ENCODE measurements around the gene SNAI3.
A peak's percentile ranks its signal among the peaks of the same experiment; 100 is the strongest.
"Not testable (repeated sequence)": the region's sequence is repeated elsewhere in the genome, so short reads cannot be mapped to it uniquely, and the experiment has no call there.

SNAI3 gene

DNA sequence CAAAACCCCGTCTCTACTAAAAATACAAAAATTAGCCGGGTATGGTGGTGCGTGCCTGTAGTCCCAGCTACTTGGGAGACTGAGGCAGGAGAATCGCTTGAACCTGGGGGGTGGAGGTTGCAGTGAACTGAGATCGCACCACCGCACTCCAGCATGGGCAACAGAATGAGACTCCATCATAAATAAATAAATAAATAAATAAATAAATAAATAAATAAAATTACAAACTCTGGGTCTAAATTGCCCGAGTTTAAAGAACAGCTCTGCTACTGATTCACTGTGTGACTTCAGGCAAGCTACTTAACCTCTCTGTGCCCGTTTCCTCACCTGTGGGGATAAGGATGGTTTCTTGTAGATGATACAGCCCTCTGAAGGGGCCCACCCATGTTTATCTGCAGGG is 16.8 kb downstream of the SNAI3 start:
- DNase-seq (ENCODE audit: low spot score) = not testable (repeated sequence)

DNA sequence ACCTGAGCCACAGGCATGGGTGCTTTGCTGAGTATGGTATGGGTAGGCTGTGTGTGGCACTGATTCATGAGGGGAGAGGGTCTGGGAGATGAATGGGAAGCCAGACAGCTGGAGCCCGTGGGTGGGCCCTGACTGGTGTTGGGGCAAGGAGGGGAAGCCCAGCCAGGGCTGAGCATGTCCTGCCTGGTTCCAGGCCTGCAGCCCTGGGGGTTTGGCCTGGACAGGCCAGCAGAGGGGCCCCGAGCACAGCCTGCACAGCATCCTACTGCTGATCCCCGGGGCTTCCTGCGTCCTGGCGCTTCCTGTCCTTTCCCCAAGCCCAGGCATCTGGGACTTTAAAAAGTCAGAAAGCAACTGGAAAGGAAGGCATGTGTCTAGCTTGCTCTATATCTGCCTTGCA is 18.8 kb downstream of the SNAI3 start:
- DNase-seq (ENCODE audit: low spot score) = no peak

DNA sequence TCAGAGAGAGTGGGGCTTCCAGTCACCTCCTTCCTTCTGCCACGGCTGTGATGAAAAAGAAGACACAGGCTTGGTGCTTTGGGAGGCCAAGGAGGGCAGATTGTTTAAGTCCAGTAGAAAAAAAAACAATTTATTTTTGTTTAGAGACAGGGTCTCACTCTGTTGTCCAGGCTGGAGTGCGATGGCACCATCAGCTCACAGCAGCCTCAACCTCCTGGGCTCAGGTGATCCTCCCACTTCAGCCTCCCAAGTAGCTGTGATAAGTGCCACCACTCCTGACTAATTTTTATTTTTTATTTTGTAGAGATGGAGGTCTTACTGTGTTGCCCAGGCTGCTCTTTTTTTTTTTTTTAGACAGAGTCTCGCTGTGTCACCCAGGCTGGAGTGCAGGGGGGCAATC is 20.7 kb downstream of the SNAI3 start:
- no peak for DNase-seq (ENCODE audit: low spot score)

DNA sequence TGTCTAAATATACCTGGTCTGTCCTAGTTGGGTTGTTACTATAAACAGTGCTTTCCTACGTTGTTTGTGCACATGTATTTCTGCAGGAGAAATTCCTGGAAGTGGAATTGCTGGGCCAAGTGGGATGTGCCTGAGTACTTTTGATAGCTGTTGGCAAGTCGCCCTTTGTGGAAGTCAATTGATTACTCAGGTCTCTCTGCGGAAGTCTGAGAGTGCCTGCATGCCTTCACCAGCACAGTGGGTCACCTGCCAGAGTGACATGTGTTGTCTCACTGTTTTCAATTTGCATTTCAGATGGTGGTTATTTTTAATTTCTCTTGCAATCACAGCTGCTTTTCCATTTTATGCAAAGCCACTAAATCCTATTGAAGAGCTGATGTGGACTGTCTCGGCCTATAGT is 21.2 kb downstream of the SNAI3 start:
- DNase-seq (ENCODE audit: low spot score) = no peak

DNA sequence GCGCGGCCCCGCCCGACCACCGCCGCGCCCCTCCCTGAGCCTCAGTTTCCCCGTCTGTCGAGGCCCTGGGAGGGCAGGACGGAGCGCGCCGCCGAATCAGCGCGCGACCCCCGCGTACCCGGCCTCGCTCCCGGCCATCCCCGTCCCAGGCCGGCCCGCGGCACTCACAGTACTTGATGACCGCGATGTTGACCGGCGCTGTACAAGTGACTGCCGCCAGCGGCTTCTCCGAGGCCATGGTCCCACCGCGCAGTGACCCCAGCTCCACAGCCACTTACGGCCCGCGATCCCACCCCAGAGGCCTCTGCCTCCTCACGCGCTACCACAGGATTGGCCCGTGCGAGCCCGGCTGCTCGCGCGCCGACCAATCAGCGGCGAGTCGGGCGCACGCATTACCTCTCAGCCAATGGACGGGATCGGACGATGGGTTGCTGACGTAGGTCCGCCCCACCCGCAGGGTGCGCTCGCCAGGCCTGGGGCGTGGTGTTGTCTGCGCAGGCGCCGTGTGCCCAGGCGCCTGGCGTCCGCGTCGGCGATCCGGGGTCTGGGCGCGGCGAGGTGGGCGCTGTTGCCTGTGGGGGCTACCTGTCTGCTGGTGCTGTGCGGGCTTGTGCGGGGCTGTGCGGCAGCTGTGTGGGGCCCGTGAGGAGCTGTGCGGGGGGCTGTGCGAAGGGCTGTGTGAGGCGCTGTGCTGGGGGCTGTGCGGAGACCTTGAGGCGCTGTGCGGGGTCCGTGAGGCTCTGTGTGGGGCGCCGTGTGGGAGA is 23.3 kb downstream of the SNAI3 start, which contains the start of gene MVD:
MVD (minus strand) TSS at position 249 of the 764 bp plus-strand sequence; CDS start at position 238, 11 bp downstream.
- peak; percentile 97 for DNase-seq (ENCODE audit: low spot score)

DNA sequence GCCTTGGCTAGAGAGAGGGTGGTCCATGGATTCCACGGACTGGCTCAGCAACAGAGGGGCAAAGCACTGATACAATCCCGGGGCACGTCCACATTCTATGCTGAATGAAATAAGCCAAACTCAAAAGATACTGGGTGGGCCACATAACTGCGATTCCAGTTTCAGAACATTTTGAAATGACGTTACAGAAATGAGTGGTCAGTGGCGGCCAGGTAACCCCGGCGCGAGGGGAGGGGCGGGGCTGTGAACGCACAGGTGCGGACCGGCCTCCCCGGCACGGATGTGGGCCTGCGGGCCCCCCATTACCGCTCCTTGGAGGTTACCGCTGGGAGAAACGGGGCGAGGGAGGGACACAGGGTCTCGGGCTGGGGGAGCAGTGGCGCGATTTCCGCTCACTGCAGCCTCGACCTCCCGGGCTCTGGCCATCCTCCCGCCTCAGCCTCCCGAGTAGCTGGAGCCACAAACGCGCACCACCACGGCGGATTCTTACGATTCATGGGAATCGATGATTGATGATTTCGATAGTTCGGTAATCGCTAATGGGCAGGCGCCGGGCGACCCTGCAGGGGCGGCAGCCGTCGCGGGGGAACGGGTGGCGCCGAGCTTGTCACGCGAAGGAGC is 24.0 kb downstream of the SNAI3 start:
- no peak for DNase-seq (ENCODE audit: low spot score)

DNA sequence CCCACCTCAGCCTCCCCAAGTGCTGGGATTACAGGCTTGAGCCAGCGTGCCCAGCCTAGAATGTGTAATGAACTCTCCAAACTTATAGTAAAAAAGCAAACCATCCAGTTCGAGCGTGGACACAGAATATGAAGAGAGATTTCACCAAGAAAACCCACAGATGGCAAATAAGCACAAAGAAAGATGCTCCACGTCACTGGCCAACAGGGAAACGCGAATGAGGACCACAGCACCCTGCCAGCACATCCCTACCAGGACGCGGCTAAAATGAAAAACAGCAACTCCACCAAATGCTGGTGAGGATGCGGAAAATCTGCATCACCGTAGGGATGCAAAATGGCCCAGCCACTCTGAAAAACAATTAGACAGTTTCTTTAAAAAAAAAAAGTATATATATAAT is 24.8 kb downstream of the SNAI3 start:
- no peak for DNase-seq (ENCODE audit: low spot score)

DNA sequence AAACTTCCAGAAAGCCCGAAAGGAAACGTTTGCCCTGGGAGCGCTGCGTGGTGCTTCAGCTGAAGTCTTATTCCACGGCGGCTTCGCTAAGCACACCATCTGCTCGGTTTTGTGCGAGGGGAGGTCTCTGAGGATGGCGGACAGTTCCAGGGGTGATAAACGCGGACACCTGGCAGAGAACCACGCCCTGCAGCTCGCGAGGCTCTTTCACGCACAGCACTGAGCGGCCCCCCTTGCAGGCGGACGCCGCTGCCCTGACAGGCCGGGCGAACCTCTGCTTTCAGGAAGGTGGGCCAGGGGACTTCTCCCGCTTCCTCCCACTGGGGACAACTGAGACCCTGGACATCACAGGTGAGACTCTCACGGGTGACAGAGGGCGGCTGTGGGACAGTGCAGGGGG is 27.1 kb downstream of the SNAI3 start:
- no peak for DNase-seq (ENCODE audit: low spot score)

DNA sequence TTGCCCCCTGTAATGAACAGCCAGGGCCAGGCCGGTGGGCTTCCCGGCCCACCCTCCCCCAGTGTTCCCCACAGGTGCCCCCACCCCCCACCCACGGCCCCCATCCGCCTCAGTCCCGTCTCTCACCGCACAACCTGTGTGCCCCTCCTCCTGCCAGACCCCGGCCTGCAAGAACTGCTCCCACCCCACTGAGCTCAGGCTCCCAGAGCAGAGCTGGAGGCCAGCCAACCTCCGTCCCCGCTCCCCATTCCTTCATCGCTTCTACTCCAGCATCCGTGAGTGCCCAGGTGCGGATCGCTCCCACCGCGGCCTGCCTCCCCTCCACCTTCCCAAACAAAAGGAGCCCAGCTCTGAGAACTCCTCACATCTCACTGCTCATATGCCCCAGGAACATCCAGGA is 27.6 kb downstream of the SNAI3 start:
- DNase-seq (ENCODE audit: low spot score) = no peak

DNA sequence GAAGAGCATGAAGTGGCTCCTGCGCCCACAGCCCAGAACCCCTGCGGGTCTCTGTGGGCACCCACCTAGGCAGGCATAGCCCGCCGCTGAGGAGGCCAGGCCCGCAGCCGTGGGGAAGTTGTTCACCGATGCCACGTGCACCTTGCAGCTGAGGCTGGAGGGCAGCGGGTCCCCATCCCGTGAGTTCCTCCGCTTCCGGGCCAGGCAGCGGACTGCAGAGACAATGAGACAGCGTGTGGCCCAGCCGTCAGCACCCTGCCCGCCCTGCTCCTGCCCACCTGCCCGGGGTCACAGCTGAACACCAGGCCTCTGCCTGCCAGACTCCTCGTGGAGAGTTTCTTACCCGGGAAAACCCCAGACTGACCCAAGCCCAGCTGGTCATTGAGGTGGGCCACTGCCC is 28.9 kb downstream of the SNAI3 start:
- DNase-seq (ENCODE audit: low spot score) = no peak

DNA sequence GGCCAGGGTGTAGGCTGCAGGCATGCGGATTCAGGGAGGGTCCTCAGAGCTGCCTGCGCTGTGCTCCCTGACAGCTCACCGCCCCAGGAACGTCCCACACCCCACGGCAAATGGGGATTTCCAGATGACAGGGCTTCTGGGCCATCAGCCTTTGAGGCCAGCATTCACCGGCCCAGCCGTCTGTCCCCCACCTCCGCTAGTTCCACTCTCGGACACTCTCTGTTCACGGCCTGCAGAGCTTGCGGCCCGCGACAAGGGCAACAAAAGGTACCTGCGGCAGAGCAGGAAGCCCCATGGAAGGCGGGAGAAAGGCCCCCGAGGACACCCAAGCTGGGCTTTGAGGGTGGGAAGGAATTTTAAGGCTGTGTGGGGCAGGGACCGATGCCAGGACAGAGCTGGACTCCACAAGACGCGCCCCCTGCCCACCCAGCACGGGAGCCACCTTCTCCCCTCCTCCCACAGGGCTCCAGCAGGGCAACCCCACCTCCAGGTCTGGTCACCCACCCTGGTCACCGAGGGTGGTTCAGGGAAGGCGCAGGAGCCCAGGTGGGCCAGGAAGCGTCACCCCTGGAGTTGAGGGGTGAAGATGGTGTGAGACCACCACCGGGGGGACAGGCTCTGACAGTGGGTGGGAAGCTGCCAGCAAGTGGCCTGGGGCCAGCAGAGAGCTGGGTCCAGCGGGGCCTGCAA is 29.9 kb downstream of the SNAI3 start:
- no peak for DNase-seq (ENCODE audit: low spot score)

DNA sequence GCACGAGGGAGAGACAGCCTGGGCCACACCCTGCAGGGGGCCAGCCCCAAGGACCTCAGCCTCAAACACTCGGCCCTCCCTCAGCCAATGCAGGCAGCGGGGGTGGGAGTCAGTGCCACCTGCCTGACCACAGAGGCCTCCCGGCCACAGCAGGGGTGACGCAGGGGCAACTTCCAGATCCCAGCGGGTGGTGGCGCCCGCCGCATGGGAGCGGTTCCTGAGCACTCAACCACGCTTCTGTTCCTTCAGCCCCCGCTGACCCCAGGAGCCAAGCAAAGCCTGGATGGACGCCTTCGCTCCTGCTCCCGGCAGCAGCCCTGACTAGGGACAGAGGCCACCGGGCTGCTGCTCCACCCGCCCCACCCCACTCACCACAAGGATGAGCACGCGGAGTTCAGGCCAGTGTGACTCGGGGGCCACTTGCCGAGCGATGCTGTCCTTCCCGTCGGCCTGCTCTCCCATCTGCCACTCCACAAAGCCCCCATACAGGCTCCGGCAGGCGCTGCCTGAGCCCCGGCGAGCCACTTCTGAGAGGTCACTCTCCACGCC is 30.5 kb downstream of the SNAI3 start:
- no peak for DNase-seq (ENCODE audit: low spot score)

DNA sequence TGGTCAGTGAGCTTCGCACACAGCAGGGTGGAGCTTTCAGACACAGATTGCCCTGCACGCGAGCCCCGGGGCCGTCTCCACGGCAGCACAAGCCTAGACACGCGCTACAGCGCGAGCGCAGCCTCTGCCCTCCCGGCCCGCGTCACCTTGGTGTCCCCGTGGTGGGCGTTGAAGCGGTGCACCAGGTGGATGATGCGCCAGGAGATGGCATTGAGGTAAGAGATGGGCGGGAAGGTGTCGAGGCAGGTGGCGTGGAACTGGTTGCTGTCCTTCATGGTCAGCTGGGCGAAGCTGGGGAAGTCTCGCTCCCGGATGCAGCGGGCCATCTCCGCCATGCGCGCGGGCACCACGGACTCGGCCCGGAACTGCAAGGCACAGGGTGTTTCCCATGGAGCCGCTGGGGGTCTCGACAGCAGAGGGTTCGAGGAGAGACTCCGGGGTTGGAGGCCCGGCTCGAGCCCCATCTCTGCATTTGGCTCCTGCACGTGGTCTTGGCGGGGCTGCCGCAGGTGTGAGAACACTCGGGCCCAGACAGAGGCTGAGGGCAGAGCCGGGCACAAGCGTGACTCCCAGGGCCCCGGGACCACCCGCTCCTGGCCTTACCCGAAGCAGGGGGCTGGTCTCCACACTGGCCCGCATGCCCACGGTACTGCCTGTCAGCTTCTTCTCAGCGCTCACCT is 31.1 kb downstream of the SNAI3 start:
- DNase-seq (ENCODE audit: low spot score) = no peak

DNA sequence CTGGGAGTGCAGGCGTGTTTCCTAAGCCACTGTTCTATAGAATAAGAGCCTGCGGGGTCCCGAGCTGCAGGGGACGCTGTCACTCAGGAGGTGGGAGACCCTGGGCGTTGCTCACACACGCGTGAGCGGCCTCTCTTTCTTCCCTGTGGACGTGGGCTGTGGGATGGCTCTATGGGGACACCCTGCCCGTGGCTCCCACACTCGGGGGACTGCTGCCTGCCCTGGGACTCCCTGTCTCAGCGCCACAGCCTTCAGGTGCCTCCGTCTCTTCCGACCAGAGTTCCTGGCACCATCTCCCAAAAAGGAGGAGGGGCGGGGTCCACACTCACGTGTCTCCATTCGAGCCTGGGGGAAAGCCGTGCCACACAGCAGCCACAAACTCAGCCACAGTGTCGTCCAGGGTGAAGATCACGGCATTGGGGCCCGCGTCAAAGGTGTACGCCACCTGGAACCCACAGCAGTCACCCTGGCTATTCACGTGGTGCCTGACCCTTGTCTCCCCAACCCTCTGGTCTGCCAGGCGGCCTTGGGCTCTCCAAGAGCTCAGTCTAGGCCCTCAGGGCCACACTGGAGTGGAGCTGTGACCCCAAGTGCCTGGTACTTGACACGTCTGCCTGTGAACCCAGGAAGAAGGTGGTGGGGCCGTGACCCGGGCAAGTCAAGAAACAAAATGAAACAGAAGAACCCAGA is 31.8 kb downstream of the SNAI3 start:
- DNase-seq (ENCODE audit: low spot score) = no peak

DNA sequence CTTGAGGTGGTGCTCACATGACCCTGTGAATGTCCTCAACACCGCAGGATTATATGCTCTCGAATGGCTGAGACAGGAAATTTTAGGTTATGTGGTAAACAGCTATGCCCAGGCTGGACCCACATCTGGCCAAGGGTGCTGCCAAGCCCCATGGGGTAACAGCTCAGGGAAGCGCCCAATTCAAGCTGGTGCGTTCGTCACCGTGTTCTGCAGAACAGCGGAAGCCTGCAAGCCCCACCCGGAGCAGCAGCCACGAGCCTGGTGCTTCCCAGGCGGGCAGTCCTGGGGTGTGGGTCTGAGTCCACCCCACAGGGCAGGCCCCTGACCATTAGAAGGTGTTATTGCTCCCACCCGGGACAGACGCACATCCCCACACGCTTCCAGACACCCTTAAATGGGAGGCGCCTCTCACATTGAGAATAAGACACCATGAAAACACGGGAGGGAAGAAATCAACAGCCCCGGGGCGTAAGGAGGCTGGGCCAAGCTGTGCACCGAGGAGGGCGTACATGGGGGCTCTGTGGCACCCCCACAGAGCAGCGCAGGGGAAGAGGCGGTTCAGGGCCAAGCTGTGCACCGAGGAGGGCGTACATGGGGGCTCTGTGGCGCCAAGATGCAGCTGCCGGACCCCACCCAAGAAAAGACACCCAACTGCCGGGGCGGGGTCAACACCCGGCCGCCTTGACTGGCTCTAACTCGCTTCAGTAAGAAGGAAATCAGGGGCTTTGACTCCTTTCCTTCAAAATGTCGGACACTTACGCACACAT is 32.5 kb downstream of the SNAI3 start:
- no peak for DNase-seq (ENCODE audit: low spot score)

DNA sequence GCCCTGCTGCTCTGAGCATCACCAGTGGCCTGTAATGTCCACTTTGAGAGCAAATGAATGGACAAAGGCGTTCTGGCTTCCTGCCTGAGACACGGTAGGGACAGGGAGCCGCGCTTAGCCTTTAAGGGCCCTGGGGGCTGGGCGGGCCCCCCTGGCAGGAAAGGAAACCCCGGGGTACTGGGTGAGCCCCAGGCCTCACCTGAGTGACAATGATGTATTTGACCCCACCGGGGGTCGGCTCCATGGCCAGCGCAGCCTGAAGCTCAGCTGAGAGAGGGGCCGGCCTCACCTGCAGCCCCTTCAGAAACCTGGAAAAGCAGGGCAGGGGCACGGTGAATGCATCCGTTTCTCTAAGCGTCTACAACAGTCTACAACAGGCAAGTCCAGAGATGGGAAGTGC is 33.2 kb downstream of the SNAI3 start:
- no peak for DNase-seq (ENCODE audit: low spot score)

DNA sequence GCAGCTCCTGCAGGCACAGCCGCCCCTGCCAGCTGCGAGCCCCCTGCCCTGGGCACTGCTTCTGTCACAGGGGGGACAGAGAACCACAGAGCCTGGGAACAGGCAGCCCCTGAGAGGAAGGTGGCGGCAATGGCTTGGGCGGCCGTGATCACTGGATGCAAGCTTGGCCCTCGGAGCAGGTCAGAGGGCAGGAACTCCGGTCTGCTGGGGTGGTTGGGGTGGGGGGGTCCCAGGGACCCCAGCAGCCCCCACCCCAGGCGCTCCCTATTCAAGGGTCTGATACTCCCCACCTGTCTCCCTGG is 33.6 kb downstream of the SNAI3 start:
- DNase-seq (ENCODE audit: low spot score) = no peak

DNA sequence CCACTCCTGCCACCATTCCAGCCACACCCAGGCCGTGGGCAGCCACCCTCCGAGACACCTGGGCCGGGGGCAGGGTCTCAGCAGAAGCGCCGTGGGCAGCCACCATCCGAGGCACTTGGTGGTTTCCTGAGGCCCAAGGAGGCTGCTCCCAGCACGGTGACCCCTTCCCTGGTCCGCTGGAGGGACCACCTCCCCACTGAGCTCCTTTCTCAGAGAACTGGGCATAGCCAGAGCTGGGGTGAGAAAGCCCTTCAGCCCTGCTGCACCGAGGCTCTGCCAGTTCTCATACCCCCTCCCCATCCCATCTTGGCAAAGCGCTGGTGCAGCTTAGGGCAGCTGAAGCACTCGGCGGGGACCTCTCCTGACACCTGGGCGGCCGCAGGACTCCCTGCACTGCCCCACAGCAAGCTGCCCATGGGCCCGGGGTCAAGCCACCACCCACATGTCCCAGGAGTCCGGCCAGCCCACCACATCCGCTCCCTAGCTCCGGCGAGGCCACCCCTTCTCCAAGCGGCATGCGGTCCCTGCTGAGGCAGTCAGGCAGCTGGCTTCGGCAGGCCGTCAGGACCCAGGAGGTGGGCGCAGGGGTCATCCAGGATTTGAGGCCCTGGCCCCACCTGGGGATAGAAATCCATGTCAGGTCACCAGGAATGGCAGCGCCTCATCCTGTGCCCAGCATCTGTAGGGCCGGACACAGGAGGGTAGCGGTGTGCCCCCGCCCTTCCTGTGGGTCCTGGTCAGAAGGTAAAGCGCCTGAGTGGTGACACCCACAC is 34.1 kb downstream of the SNAI3 start:
- no peak for DNase-seq (ENCODE audit: low spot score)

DNA sequence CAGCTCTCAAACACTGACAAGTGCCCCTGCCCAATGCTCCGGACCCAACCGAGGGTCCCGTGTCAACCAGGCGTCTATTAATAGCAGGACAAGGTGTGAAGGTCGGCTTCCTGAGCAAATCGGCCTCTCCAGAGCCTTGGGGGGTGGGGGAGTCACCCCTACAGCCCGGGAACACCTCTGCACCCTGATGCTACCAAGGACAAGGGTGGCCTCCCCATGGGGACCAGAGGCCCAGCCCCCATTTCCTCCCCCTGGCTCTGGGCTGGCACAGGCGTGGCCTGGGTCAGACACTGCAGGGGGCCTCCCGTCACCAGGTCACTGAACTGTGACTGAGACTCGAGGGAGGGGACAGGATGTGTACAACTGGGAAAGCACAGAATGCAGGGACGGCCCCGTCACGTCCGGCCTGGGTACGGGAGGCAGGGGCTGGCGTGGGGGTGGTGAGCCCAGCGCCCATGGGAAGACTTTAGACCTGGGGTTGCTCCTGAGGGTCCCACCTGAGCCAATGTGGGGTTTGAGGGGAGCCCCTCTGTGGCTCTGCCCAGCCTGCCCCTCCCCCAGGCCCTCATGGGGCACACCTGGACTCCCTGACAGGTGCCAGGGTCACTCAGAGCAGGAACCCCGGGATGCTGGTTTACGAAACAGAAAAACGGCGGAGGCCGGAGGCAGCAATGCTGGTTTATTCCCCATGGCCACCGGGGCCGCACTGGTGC is 34.9 kb downstream of the SNAI3 start:
- DNase-seq (ENCODE audit: low spot score) = no peak

Measured in pons (tissue), 1 donor.